H9 (cell line): ENCODE results near the gene RND3. TPM values are rescaled to one million over a fixed set of nuclear protein-coding genes. Genes with fewer than 3 reads are reported as not detected.

Experiments used
- DNase-seq: peaks from one replicate; pipeline ENCODE4 v3.0.0-alpha.2; 2017
- H2AFZ ChIP-seq: one replicate; pipeline ENCODE4 v1.6.1; 2013; ENCODE audit warnings: mild to moderate bottlenecking, low read length, control low read depth, moderate library complexity
- H2AK5ac ChIP-seq: 2 replicates; pipeline ENCODE4 v1.6.1; 2013; ENCODE audit warnings: low read length, control low read depth, mixed read lengths; ENCODE audit not compliant: insufficient read length
- H2BK120ac ChIP-seq: one replicate; pipeline ENCODE4 v1.6.1; 2013; ENCODE audit warnings: low read depth, mild to moderate bottlenecking, low read length, control low read depth, inconsistent platforms; ENCODE audit not compliant: poor library complexity, severe bottlenecking
- H2BK12ac ChIP-seq: 2 replicates; pipeline ENCODE4 v1.6.1; 2013; ENCODE audit warnings: low read length, control low read depth, mixed read lengths, low read depth; ENCODE audit not compliant: insufficient read length
- H2BK15ac ChIP-seq: 2 replicates; pipeline ENCODE4 v1.6.1; 2013; ENCODE audit warnings: low read depth, low read length, control low read depth
- H2BK20ac ChIP-seq: one replicate; pipeline ENCODE4 v1.6.1; 2013; ENCODE audit warnings: low read depth, mild to moderate bottlenecking, low read length, control low read depth, inconsistent platforms; ENCODE audit not compliant: poor library complexity, severe bottlenecking
- H2BK5ac ChIP-seq: 2 replicates; pipeline ENCODE4 v1.6.1; 2013; ENCODE audit warnings: low read length, control low read depth, mixed read lengths; ENCODE audit not compliant: insufficient read length
- H3K14ac ChIP-seq: 2 replicates; pipeline ENCODE4 v1.6.1; 2013; ENCODE audit warnings: low read length, control low read depth; ENCODE audit not compliant: insufficient read depth
- H3K18ac ChIP-seq: 2 replicates; pipeline ENCODE4 v1.6.1; 2013; ENCODE audit warnings: low read depth, mild to moderate bottlenecking, mixed read lengths, low read length, control low read depth; ENCODE audit not compliant: insufficient read length
- H3K23ac ChIP-seq: 2 replicates; pipeline ENCODE4 v1.6.1; 2013; ENCODE audit warnings: low read length, control low read depth, mixed read lengths, low read depth; ENCODE audit not compliant: insufficient read length
- H3K23me2 ChIP-seq: 2 replicates; pipeline ENCODE4 v1.6.1; 2013; ENCODE audit warnings: low read depth, mild to moderate bottlenecking, mixed read lengths, low read length, control low read depth; ENCODE audit not compliant: insufficient read length, poor library complexity, severe bottlenecking
- H3K27ac ChIP-seq: 2 replicates; pipeline ENCODE4 v1.5.1; 2013; ENCODE audit warnings: low read length, control low read depth, mixed read lengths, low read depth; ENCODE audit not compliant: insufficient read length
- H3K27me3 ChIP-seq: 2 replicates; pipeline ENCODE4 v1.6.1; 2013; ENCODE audit warnings: low read length, control low read depth, inconsistent platforms; ENCODE audit not compliant: insufficient read depth
- H3K4ac ChIP-seq: 2 replicates; pipeline ENCODE4 v1.6.1; 2013; ENCODE audit warnings: low read depth, mild to moderate bottlenecking, control low read depth, inconsistent platforms, low read length, moderate library complexity
- H3K4me1 ChIP-seq: 2 replicates; pipeline ENCODE4 v1.6.1; 2013; ENCODE audit warnings: low read length, control low read depth, inconsistent platforms; ENCODE audit not compliant: insufficient read depth
- H3K4me2 ChIP-seq: 2 replicates; pipeline ENCODE4 v1.6.1; 2013; ENCODE audit warnings: low read length, control low read depth, mixed read lengths; ENCODE audit not compliant: insufficient read length, insufficient read depth
- H3K56ac ChIP-seq: 2 replicates; pipeline ENCODE4 v1.6.1; 2013; ENCODE audit warnings: low read depth, mild to moderate bottlenecking, mixed read lengths, low read length, control low read depth; ENCODE audit not compliant: insufficient read length
- H3K79me1 ChIP-seq: 2 replicates; pipeline ENCODE4 v1.6.1; 2013; ENCODE audit warnings: low read depth, mild to moderate bottlenecking, moderate library complexity, low read length, control low read depth, inconsistent platforms; ENCODE audit not compliant: insufficient read depth, poor library complexity, severe bottlenecking
- H3K79me2 ChIP-seq: 2 replicates; pipeline ENCODE4 v1.6.1; 2013; ENCODE audit warnings: low read length, control low read depth, inconsistent platforms; ENCODE audit not compliant: insufficient read depth
- H3K9ac ChIP-seq: 2 replicates; pipeline ENCODE4 v1.6.1; 2013; ENCODE audit warnings: low read length, control low read depth, mixed read lengths; ENCODE audit not compliant: insufficient read length; ENCODE audit errors: extremely low read depth
- H3K9me3 ChIP-seq: one replicate; pipeline ENCODE4 v1.6.1; 2013; ENCODE audit warnings: low read depth, low read length, inconsistent platforms; ENCODE audit not compliant: control insufficient read depth
- H3T11ph ChIP-seq: one replicate; pipeline ENCODE4 v1.6.1; 2013; ENCODE audit warnings: mild to moderate bottlenecking, low read length, control low read depth, inconsistent platforms
- H4K20me1 ChIP-seq: one replicate; pipeline ENCODE4 v1.6.1; 2013; ENCODE audit not compliant: control insufficient read depth, insufficient read length, insufficient read depth
- H4K5ac ChIP-seq: 2 replicates; pipeline ENCODE4 v1.6.1; 2013; ENCODE audit warnings: low read depth, mild to moderate bottlenecking, mixed read lengths, low read length, control low read depth; ENCODE audit not compliant: insufficient read length
- H4K8ac ChIP-seq: replicated peaks from 2 replicates; pipeline ENCODE4 v1.6.1; 2013; ENCODE audit warnings: low read length, control low read depth, mixed read lengths, low read depth; ENCODE audit not compliant: insufficient read length
- H4K91ac ChIP-seq: 2 replicates; pipeline ENCODE4 v1.6.1; 2013; ENCODE audit warnings: low read depth, mild to moderate bottlenecking, moderate library complexity, mixed read lengths, low read length, control low read depth; ENCODE audit not compliant: insufficient read length
- H3K27ac Mint-ChIP-seq, 3 experiments: 2 replicates in 2 of 3; 3 replicates in 1 of 3; pipeline ENCODE4 v1.8.0; 2020 to 2021; ENCODE audit warnings: mixed read lengths in 3 of 3, mild to moderate bottlenecking in 1 of 3, moderate library complexity in 1 of 3
- H3K27me3 Mint-ChIP-seq: 2 replicates; pipeline ENCODE4 v1.8.0; 2021; ENCODE audit warnings: low read depth, mild to moderate bottlenecking, moderate library complexity, mixed read lengths
- H3K36me3 Mint-ChIP-seq, 3 experiments: 2 replicates in 2 of 3; 3 replicates in 1 of 3; pipeline ENCODE4 v1.8.0; 2020 to 2021; ENCODE audit warnings: low read depth in 3 of 3, mixed read lengths in 3 of 3; ENCODE audit not compliant: insufficient read depth in 1 of 3
- H3K4me1 Mint-ChIP-seq, 2 experiments: 2 replicates each; pipeline ENCODE4 v1.8.0; 2020; ENCODE audit warnings: mixed read lengths in 2 of 2
- H3K4me3 Mint-ChIP-seq, 2 experiments: 2 replicates in 1 of 2; 3 replicates in 1 of 2; pipeline ENCODE4 v1.8.0; 2020 to 2021; ENCODE audit warnings: mild to moderate bottlenecking in 2 of 2, mixed read lengths in 2 of 2, moderate library complexity in 1 of 2
- H3K9me3 Mint-ChIP-seq, 2 experiments: 2 replicates in 1 of 2; 3 replicates in 1 of 2; pipeline ENCODE4 v1.8.0; 2020; ENCODE audit warnings: mild to moderate bottlenecking in 2 of 2, mixed read lengths in 2 of 2, moderate library complexity in 1 of 2
- CTCF ChIP-seq: fragments of 200-600 bp; sonication (generic); conservative IDR thresholded peaks from 3 replicates; pipeline ENCODE4 v1.8.0; 2021; ENCODE audit warnings: antibody characterized with exemption, mild to moderate bottlenecking
- whole genome bisulfite sequencing: extraction: QIAGEN DNeasy Blood & Tissue Kit; methylation state at CpG from one replicate; pipeline ENCODE4 v1.1.7; 2013; ENCODE audit warnings: missing lambda C conversion rate, low lambda C conversion rate, mixed read lengths; ENCODE audit not compliant: insufficient read length; ENCODE audit errors: extremely low coverage; 5-methylcytosine and 5-hydroxymethylcytosine counted together
- total RNA-seq: library from RNA; stranded (reverse); gene quantifications from 2 replicates; pipeline ENCODE4 v1.2.1, GENCODE V29; 2021

Gene RND3
- total RNA-seq, 1 experiment from 2014 or later: 62.6 TPM

GRCh38 chr2:150438041-150438440, 49.4 kb downstream of the RND3 start:
- Histone ChIP-seq H3K27ac (no peak overlapping the region), H3K27me3 (no peaks in the 10 kb centered on the region), H2BK12ac (no peak overlapping the region), H2BK5ac (no peak overlapping the region), H3K4me1 (no peaks in the 10 kb centered on the region), H2BK15ac (no peak overlapping the region), H3K23me2 (no peaks in the 10 kb centered on the region), H3K18ac (no peak overlapping the region), H4K8ac (no peak overlapping the region), H3K4ac (no peak overlapping the region), H3K4me2 (no peak overlapping the region), H4K20me1 (no peaks in the 10 kb centered on the region), H4K91ac (no peak overlapping the region), H2BK120ac (no peak overlapping the region), H2AK5ac (no peak overlapping the region), H3K79me1 (no peaks in the 10 kb centered on the region), H4K5ac (no peak overlapping the region), H2AFZ (no peak overlapping the region), H3K14ac (no peak overlapping the region), H2BK20ac (no peak overlapping the region), H3K56ac (no peak overlapping the region), H3K9ac (no peak overlapping the region), H3K9me3 (no peaks in the 10 kb centered on the region), H3K23ac (no peak overlapping the region), H3T11ph (no peak overlapping the region), H3K79me2 (no peaks in the 10 kb centered on the region)
- Mint-ChIP-seq H3K4me1 (no peaks in the 10 kb centered on the region), H3K36me3 (peaks cover 10 to 21% (median 18%) of the 10 kb centered on the region in 3 experiments; a peak in 6 of 7 replicates), H3K27me3 (0 out of 2 replicates have a peak, but pooled peaks cover 1% of the 10 kb centered on the region), H3K27ac (no peak overlapping the region), H3K4me3 (no peak overlapping the region), H3K9me3 (peaks cover 18 to 19% of the 10 kb centered on the region in 2 experiments; a peak in 4 of 5 replicates)
- WGBS: no CpG with 5 or more reads among the region's 2 CpGs
- TF ChIP-seq CTCF: no peak
- DNase-seq: no peak
